GM18867 (cell line): ENCODE results near the gene ANTXR1.
"Not testable (repeated sequence)": the region's sequence is repeated elsewhere in the genome, so short reads cannot be mapped to it uniquely, and the experiment has no call there.

Experiments used
- ATAC-seq: cut with Tn5 transposase; IDR thresholded peaks from one replicate; pipeline ENCODE4 v1.9.1; 2021; ENCODE audit warnings: mild to moderate bottlenecking, moderate library complexity; ENCODE audit not compliant: unreplicated experiment

Gene ANTXR1

DNA sequence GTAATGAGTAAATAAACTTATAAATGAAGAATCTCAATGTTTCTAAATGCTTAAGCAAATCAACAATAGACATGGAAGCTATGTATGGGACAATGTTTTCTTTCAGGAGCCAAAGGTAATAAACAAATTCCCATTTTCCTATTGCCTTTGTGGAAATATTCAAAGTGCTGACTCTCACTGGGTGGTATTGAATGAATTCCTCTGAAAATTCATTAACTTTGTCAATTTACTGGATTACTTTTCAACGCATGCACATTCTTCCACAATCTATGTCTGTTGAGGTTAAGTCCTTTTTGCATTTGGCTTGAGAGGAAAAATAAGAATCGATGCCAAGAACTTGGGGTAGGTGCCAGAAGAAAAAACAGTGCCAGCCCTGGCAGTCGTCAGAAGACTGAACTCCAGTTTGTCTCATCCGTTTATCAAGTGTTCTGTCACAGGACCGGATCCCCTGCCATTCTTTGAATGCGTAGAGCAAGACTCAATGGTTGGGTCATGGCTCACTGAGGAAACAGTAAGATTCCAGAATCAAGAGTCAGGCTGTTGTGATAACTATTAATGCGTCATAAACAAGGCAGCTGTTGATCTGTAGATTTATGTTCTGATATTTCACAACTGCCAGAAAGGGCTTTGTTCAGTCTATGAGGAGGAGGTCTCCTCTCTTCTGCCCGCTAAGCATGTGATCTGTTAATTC lies 240.8 kb downstream of the ANTXR1 start:
- ATAC-seq, result no peak

DNA sequence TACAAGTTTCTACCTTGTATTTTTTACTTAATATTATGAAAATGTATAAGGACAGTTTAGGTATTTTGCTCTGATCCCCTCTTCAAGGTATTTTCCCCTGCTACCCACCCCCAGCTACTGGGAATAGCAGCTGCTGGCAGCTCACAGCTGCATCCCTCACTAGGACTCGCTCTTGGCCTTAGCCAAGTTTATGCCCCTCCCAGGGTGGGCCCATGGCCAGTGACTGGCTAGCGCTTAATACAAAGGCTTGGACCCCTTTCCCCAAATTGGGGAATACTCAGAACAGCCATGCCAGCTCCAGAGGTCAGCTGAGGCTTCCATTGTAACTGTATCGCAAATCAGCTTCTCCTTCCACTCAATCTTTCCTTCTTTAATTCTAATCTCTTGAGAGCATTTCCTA lies 242.8 kb downstream of the ANTXR1 start:
- no peak for ATAC-seq

DNA sequence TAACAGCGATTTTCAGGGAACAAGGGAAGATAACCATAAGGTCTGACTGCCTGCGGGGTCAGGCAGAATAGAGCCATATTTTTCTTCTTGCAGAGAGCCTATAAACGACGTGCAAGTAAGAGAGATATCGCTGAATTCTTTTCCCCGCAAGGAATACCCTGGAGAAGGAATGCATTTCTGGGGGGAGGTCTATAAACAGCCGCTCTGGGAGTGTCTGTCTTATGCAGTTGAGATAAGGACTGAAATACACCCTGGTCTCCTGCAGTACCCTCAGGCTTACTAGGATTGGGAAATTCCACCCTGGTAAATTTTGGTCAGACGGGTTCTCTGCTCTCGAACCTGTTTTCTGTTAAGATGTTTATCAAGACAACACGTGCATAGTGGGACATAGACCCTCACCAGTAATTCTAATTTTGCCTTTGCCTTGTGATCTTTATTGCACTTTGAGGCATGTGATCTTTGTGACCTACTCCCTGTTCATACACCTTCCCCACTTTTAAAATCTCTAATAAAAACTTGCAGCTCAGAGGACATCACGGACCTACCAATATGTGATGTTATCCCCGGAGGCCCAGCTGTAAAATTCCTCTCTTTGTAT lies 247.1 kb downstream of the ANTXR1 start:
- ATAC-seq, result not testable (repeated sequence)

DNA sequence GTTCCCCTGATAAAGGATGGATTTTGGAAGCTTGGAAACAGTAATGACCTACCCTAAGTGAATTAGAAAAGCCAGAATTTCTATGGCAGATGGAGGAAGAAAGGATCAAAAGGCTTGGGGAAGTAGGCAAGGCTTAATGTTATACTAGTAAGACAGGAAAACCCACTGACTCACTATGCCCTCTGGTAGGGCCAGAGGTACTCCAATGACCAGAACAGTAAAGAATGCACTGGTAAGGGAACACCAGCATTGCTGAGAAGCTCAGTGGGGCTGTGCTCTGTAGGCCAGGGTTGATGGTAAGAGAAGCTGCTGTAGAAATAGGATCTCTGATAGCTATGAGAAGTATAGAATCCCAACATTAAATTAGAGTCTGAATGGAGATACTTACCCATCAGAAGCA lies 247.7 kb downstream of the ANTXR1 start:
- ATAC-seq, result no peak

DNA sequence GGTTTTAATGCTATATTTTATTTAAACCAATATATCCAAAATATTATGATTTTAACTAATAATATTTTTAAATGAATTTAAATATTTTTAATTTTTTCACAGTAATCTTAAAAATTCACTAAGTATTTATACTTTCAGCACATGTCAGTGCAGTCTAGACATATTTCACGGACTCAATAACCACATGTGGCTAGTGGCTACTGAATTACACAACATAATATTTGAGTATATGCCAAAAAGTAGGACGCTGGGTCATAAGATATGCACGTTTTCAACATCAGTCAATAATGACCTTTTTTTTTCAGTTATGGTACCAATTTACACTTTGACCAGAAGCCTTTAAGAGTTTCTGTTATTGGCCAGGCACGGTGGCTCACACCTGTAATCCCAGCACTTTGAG lies 256.4 kb downstream of the ANTXR1 start:
- no peak for ATAC-seq

DNA sequence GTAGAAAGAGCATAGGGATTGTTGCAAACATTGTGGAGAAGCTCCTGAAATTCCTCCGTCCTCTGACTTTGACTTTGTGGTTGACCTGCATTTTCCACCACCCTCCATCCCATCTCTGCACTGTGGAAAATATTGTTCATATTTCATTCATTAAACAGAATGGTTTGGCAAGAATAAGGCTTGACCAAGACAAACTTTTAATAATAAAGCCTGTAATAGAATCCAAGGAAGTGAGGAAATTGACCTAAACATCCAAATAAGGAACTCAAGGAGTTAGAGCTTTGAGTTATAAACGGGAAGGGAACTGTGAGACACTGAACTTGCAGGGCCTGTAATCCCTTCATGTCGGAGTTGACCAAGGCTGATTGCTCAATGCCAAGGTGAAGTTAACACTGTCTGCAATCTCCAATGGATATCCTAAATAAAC lies 258.9 kb downstream of the ANTXR1 start:
- ATAC-seq, result no peak

DNA sequence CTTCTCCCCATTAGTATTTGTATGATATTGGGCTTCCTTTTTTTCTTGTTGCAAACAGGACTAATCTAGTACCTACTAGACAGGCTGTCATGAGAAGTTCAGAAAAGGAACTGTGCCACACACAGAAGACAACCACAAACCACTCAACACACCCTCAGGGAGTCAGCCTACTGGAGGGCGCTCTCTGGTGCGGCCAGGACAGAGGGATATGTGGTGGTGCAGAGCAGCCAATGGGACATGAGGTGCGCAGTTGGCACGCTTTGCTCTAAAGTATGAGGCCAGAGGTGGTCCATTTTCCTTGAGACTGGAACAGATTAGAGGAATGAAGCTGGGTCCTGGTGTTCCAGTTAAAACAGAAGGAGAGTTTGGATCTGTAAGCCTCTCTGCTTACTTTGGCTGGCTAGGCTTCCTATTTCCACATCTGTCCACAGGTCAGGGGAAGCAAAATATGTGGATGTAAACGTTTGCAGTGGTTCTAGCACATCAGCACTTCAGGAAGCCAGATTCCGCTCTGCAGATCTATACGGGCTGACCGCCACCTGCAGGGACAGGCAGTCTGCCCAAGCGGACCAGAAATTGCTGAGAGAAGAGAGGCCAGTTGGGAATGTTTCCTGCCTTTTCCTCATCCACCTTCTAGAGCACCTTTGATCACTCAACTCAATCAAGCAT lies 260.0 kb downstream of the ANTXR1 start:
- no peak for ATAC-seq

DNA sequence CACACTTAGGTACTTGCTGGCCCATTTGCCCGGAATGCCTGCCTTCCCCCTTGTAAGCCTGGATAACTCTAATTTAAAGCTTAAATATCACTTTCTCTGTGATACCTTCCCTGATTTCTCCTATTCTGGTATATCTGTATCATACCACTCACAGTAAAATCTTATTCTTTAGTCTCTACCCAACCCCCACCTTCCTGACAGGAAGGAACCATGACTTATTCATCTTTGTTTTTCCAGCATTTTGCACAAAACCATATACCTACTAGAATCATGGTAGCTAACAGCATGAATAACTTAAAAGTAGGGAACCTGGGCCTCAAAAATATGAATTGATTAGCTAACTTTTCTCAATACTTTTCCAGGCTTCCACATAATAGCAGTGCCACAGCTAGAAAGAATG lies 262.5 kb downstream of the ANTXR1 start:
- ATAC-seq, result no peak

DNA sequence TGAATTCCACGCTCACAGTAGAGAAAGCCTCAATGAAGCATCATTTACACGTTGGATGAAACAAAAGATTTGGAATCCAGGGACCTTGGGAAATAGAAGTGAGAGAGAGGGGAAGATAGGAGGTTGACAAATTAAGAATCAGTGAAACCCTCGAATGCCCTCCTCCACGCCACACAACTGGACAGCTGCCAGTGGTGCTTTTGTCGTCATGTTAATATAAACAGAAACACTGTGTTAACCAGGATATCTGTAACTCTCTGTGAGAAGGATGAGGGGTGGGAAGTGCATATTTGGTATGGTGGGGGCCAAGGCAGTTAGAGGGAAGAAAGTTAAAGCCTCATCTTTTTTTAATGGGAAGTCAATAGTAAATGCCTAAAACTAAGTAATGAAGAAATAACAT lies 265.4 kb downstream of the ANTXR1 start:
- ATAC-seq, result no peak

DNA sequence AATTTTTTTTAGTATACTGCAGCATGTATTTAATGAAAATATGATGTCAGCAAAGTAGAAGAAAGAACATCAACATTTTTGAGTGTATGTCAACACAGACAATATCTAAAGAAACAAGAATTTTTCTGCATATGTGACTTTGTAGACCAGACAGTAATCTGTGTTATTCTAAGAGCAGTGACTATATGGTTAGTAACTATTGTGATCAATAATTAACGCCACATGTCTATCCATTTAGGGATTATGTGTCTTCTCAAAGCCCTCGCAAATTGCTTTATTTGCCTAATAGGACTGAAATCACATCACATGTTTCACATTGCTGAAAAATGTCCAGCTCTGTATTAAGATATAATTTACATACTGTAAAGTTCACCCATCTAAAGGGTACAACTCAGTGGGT lies 266.2 kb downstream of the ANTXR1 start:
- no peak for ATAC-seq

DNA sequence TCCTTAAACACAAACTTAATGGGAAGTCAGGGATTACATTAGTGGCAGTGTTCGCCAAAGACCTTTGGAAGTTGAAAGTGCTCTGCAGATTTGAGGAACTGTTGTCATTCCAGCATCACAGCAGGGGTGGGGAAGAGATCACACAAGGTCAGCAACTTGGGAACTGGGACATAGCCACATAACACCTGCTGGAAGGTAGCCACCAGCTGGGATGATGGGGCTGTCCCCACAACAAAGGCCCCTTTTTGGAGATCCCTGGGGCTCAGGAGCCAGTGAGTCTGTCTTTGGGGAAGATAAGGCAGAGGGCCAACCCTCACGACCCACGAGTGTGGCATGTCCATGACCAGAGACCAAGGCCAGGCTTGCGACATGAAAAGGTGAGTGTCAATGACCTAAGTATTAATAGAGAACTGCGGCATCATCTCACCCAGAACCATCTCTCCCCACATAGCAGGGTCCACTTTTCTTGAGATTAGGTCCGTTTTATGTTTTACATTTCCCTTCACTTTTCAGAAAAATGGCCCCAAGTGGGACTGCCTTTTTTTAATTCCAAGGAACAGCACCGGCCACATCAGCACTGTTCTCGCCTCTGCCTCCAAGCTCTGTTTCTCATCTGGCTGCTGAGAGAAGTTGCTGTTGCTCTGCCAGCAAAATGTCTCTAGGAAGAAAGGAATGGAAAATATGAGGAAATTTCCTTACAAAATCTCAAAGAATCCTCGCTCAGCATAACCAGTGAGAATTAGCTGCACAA lies 267.1 kb downstream of the ANTXR1 start:
- no peak for ATAC-seq

DNA sequence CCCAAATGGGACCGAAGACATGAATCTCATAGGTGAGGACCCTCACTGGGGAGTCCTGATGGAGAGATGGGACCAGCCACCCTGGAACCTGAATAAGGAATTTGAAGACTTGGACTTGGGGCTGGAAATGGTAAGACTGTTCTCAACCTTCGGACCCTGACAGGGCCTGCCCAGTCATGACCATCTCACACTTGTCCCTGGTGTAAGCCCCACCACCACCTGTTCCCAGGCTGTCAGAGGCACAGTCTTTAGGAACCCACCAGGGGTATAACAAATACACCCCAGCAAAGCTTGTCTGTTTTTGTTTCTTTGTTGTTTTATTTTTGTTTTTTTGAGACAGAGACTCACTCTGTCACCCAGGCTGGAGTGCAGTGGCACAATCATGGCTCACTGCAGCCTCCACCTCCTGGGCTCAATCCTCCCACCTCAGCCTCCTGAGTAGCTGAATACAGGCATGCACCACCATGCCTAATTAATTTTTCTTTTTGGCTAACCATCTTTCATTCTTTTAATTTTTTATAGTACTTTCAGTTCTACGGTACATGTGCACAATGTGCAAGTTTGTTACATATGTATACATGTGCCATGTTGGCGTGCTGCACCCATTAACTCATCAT lies 267.9 kb downstream of the ANTXR1 start:
- no peak for ATAC-seq

DNA sequence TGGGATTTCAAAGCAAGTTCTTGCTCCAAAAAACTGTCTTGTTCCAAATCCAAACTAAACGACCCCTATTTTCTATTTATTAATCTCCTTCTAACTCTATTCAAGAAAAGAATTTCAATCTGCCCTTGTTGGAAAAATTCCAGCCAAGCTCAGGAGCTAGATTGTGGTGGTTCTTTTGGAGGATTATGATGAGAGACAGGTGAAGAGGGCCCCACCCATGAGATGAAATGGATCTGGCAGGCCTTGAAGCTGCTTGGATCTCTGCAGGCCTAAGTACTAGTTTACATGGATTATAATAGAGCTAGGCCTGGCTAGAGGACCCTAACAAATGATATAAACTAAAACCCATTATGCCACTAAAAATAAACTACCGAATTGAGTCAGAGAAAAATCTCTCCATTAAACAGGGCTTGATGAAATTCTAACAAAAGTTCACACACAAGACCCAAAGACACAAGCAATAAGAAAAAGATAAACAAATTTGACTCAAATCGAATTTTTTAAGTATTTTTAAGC lies 272.5 kb downstream of the ANTXR1 start:
- ATAC-seq, result no peak

DNA sequence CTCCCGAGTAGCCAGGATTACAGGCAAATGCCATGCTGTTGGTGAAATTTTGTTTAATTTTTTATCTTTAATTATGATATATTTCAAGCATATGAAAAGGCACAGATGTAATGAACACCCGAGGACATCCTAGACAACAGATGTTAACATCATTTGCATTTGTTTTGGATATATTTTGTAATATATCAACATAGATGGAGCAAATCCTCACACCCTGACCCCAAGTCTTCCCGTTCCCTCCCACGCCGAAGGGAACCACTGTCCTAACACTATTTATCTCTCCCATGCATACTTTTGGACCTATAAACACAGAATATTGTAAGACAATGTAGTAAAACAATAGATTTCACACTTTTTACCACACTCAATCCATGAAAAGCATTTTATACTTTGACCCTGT lies 274.6 kb downstream of the ANTXR1 start:
- ATAC-seq, result no peak

DNA sequence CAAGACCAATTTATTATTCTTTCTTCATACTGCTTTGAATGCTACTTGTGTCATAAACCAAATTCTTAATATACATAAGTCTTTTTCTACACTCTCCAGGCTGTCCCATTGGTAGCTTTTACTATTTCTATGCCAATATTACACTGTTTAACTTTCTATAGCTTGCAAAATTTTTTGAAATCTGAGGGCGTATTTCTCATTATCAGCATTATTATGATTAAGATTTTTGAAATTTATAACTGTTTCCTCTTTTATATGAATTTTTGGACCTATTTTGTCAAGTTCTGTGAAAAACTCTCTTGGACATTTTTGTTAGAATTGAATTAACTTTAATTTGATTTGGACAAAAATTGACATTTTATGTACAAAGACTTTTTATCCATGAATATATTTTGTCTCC lies 275.4 kb downstream of the ANTXR1 start:
- no peak for ATAC-seq

DNA sequence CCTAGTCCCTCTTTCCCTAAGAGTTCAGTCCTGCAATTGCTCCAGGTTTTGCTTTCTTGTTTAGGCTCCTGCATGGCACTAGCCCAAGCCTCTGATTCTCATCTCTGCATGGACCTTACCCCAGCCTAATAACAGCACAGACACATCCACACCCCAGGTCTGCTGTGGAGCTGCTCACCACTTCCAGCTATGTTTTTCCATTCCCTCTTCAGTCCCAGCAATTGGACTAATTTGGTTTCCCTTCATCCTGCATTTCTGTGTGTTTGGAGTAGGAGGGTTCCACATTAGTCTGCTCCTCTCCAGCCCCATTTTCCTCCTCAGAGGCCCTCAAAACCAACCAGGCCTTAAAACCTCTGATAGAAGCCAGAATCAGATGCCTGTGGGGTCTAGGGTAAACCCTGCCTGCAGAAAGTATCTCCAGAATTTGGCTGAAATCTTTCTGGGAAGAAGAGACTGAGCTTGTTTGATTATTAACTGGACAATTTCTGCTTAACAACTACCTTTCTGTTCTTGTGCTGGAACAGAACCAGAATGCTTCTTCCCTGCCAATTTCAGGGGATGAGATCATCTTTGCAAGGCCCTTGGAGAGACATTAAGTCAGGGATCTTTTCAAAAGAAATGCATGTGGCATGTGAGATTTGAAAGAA lies 278.1 kb downstream of the ANTXR1 start:
- no peak for ATAC-seq

DNA sequence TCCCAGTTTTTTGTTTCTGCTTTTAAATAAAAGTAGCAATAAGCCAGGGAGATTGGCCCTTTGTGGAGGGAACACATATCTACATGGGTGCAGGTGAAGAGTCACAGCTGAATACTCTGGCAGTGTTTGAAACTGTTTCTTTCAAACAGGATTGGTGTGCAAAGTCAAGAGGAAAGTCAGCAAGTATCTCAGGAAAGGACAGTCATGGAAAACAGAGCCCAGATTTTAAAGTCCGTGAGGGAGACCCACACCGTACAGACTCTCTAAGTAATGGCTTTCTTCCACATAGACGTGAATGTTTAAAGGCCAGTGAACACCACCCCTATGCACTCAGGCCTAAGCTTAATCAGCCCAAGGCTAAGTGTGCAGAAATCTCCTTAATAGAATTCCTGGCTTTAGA lies 278.7 kb downstream of the ANTXR1 start:
- no peak for ATAC-seq

DNA sequence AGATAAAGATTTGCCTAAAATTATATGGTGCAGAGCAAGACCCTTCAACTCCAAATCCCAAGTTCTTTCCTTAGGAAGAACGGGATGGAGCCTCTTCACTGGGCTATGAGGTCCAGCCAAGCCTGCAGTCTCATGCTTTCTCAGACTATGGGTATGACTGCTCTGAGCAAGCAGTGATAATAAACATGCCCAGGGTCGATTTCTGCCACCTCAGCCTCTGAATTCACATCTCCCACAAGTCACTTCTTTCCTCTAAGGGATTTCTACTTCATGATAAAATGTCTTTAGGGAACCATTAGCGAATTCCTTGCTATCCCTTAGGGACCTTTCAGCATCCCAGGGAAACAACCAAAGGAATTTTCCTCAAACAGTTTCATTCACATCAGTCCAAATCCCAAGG lies 279.3 kb downstream of the ANTXR1 start:
- ATAC-seq, result no peak

DNA sequence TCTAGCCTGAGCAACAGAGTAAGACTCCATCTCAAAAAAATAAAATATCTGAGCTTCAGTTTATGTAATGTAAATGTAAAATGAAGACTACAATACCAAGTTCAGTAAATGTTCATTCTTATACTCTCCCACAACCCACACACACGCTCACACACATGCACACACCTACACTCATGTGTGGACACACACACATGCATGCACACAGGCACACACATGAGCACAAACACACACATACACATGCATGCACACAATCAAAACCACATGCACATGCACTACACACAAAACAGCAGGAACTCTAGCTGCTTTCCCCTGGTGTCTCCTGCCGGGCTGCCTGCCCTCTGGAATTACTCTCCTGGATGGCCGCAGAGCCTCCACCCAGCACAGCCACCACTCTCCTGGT lies 283.4 kb downstream of the ANTXR1 start:
- ATAC-seq, result no peak

DNA sequence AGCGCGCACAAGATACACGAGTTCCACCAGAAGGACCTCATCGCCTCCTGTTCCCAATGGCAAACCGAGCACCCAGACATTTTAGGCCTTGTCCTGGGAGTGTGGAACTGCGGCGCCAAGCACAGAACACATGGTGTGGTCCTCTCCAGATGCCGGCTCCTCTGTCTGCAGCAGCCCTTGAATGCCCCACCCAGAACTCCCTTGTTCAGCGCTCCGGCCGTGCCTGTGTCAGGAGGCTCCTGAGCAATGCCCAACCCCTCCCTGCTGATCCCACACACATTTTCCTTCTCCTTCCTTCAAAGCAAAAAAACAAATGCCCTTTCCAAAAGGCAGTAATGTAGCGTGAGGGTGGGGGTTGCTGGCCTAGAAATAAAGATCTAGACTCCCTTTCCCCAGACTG lies 284.2 kb downstream of the ANTXR1 start:
- ATAC-seq, result no peak

DNA sequence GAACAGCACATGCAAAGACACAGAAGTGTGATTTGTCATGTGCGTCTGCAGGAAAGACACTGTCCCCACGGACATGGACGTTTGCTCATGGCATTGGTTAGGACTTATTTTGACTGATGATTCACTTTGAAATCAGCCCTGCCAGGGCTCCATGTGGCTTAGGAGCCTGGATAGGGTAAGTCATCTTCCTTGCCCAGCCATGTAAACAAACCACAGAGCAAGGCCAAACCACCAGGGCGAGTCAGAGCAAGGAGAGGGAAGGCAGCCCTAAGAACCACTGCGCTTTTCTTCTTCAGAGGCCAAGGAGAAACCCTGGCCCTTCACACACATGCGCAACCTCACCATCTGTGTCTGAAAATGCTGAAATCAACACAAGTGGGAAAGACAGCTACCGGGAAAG lies 285.3 kb downstream of the ANTXR1 start:
- no peak for ATAC-seq
